Suprapubic skin (tissue), 4 donors: Measurements from ENCODE around the gene KAT7.

Source experiments
- CTCF ChIP-seq, 2 donors: fragments of 200-600 bp in 1 of 2; fragments of 450-650 bp in 1 of 2; sonication (generic) in 1 of 2; IDR thresholded peaks; one replicate each; pipeline ENCODE4 v1.5.1; 2016 to 2019; ENCODE audit warnings: antibody characterized with exemption in 2 of 2, mild to moderate bottlenecking in 1 of 2, moderate library complexity in 1 of 2
- POLR2A ChIP-seq, 2 donors: fragments of 450-650 bp; IDR thresholded peaks; one replicate each; pipeline ENCODE4 v1.6.1; 2017; ENCODE audit warnings: antibody characterized with exemption in 2 of 2, mild to moderate bottlenecking in 2 of 2, moderate library complexity in 2 of 2
- POLR2AphosphoS5 ChIP-seq, 3 donors: sonication (generic); formaldehyde crosslinking; IDR thresholded peaks; one replicate each; pipeline ENCODE4 v1.6.1; 2017; ENCODE audit warnings: antibody characterized with exemption in 3 of 3

DNA sequence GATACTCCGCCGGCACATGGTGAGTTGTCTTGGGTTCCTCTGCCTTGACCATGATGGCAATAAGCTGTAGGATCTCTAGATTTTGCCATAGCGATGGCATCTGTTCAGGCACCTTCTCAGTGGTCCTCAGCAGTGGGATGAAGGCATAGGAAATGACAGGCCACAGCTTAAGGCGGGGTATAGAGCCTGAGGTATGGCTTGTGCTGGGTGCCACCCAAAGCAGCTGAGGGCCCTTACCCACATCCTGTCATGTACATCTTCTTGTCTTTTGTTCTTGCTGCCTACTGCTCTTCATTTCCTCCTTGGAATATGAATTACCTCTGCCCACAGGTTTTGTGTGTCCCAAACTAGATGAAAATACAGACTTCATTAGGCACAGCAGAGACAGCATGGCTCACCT lies 29.5 kb downstream of the KAT7 start:
- TF ChIP-seq POLR2A (IDR thresholded peaks at IDR 0.05) (no peak), CTCF (IDR thresholded peaks at IDR 0.05) (no peak), POLR2AphosphoS5 (IDR thresholded peaks at IDR 0.05) (no peak)
